Osteoblast (primary cell): ENCODE data around the gene ELMO1. TPM values are rescaled to one million over a fixed set of nuclear protein-coding genes. Genes with fewer than 3 reads are reported as not detected.
A peak's percentile ranks its signal among the peaks of the same experiment; 100 is the strongest.

Source experiments
- DNase-seq: peaks from one replicate; pipeline ENCODE4 v3.0.0; 2011; ENCODE audit warnings: low spot score, mixed read lengths; ENCODE audit not compliant: insufficient read length; ENCODE audit errors: missing footprints
- H2AFZ ChIP-seq: 2 replicates; pipeline ENCODE4 v1.6.0; 2011; ENCODE audit warnings: mild to moderate bottlenecking, low read length
- H3K27ac ChIP-seq: 2 replicates; pipeline ENCODE4 v1.5.1; 2011; ENCODE audit warnings: mild to moderate bottlenecking, low read depth, low read length, moderate library complexity
- H3K27me3 ChIP-seq: 2 replicates; pipeline ENCODE4 v1.6.0; 2012; ENCODE audit warnings: mild to moderate bottlenecking, control low read depth, inconsistent platforms, low read length, moderate library complexity; ENCODE audit not compliant: insufficient read depth
- H3K36me3 ChIP-seq: 2 replicates; pipeline ENCODE4 v1.5.1; 2011; ENCODE audit warnings: mild to moderate bottlenecking, low read length, control low read depth, moderate library complexity; ENCODE audit not compliant: insufficient read depth
- H3K4me1 ChIP-seq: 2 replicates; pipeline ENCODE4 v1.5.1; 2011; ENCODE audit warnings: mild to moderate bottlenecking, low read length, control low read depth, moderate library complexity; ENCODE audit not compliant: insufficient read depth
- H3K4me2 ChIP-seq: 2 replicates; pipeline ENCODE4 v1.6.0; 2011; ENCODE audit warnings: mild to moderate bottlenecking, low read length; ENCODE audit not compliant: insufficient read depth
- H3K4me3 ChIP-seq: fragments of 200-600 bp; sonication (generic); 3 replicates; pipeline ENCODE4 v1.5.1; 2012; ENCODE audit warnings: mild to moderate bottlenecking, low read length, inconsistent platforms; ENCODE audit not compliant: insufficient read depth
- H3K79me2 ChIP-seq: 2 replicates; pipeline ENCODE4 v1.6.0; 2012; ENCODE audit warnings: mild to moderate bottlenecking, low read length, control low read depth, inconsistent platforms; ENCODE audit not compliant: insufficient read depth
- H3K9me3 ChIP-seq: 2 replicates; pipeline ENCODE4 v1.5.1; 2011; ENCODE audit warnings: low read depth, low read length, control low read depth
- H4K20me1 ChIP-seq: 2 replicates; pipeline ENCODE4 v1.6.0; 2012; ENCODE audit warnings: mild to moderate bottlenecking, low read length, control low read depth; ENCODE audit not compliant: insufficient read depth
- CTCF ChIP-seq: IDR thresholded peaks from 2 replicates; pipeline ENCODE4 v1.5.1; 2011; ENCODE audit warnings: mild to moderate bottlenecking, low read depth, low read length, moderate library complexity; ENCODE audit errors: extremely low read depth
- total RNA-seq: library from RNA; depleted of rRNA; stranded (reverse); fragments of >200 nt; gene quantifications from 2 replicates; pipeline ENCODE4 v1.2.3, GENCODE V29; 2012

ELMO1 gene
- total RNA-seq, 1 donor = 2.2 TPM

- Histone ChIP-seq H2AFZ (no peak overlapping the region), H3K36me3 (no peaks in the 10 kb centered on the region), H3K9me3 (no peaks in the 10 kb centered on the region), H4K20me1 (no peaks in the 10 kb centered on the region), H3K79me2 (no peaks in the 10 kb centered on the region), H3K4me3 (no peak overlapping the region), H3K4me1 (no peaks in the 10 kb centered on the region), H3K27me3 (no peaks in the 10 kb centered on the region), H3K27ac (no peak overlapping the region), H3K4me2 (no peak overlapping the region)
- DNase-seq = peak; percentile 18
- TF ChIP-seq CTCF = no peak
Measured at GRCh38 chr7:37039131-37039749, 409.4 kb downstream of the ELMO1 start.

DNA sequence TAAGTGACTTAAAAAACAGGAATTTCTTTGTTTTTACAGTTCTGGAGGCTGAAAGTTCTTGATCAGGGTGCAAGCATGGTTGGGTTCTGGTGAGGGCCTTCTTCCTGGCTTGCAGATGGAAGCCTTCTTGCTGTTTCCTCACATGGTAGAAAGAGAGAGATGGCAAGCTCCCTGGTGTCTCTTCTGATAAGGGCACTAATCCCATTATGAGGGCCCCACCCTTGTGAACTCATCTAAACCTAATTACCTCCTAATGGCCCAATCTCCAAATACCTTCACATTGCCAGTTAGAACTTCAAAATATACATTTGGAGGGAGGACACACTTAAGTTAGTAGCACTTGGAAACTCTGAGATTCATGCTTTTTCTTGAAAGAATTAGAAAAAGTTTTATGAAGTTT, 410.0 kb downstream of the ELMO1 start:
- Histone ChIP-seq H3K79me2 (no peaks in the 10 kb centered on the region), H3K27me3 (no peaks in the 10 kb centered on the region), H3K27ac (no peak overlapping the region), H2AFZ (no peak overlapping the region), H3K4me1 (no peaks in the 10 kb centered on the region), H3K4me2 (no peak overlapping the region), H4K20me1 (no peaks in the 10 kb centered on the region), H3K9me3 (no peaks in the 10 kb centered on the region), H3K4me3 (no peak overlapping the region), H3K36me3 (no peaks in the 10 kb centered on the region)
- TF ChIP-seq CTCF = no peak
- DNase-seq = no peak

DNA sequence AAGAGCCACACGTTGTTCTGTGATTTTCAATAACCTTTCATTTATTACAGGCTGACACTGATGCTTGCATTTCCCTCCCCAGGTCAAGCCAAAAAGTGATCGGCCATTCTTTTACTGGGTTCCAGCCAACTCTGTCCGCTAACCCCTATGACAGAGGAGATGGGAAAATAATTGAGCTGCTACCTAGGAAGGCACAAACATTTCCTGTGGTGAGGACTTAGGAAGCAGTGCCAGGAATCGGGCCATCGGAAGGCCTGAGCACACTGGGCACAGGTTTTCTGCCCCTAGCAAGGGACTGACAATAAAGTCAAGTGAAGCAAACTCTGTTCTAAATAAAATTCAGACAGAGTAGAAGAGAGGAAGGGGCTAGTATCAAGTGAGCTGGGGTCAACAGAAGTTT, 411.4 kb downstream of the ELMO1 start:
- Histone ChIP-seq H3K9me3 (no peaks in the 10 kb centered on the region), H3K27me3 (no peaks in the 10 kb centered on the region), H3K79me2 (no peaks in the 10 kb centered on the region), H3K27ac (no peak overlapping the region), H3K4me2 (no peak overlapping the region), H2AFZ (no peak overlapping the region), H3K4me1 (peaks cover 5% of the 10 kb centered on the region), H3K36me3 (no peaks in the 10 kb centered on the region), H4K20me1 (no peaks in the 10 kb centered on the region), H3K4me3 (no peak overlapping the region)
- no peak for DNase-seq
- no peak for TF ChIP-seq CTCF

- no peak overlapping the region for H3K4me2 ChIP-seq
- H2AFZ ChIP-seq = no peak overlapping the region
- no peaks in the 10 kb centered on the region for H3K9me3 ChIP-seq
- H4K20me1 ChIP-seq = no peaks in the 10 kb centered on the region
- no peaks in the 10 kb centered on the region for H3K27me3 ChIP-seq
- no peaks in the 10 kb centered on the region for H3K36me3 ChIP-seq
- no peaks in the 10 kb centered on the region for H3K79me2 ChIP-seq
- H3K4me3 ChIP-seq = no peak overlapping the region
- TF ChIP-seq CTCF = no peak
- no peak for DNase-seq
- H3K27ac ChIP-seq = no peak overlapping the region
- peaks cover 20% of the 10 kb centered on the region for H3K4me1 ChIP-seq
Measured at GRCh38 chr7:37035631-37036030, 413.0 kb downstream of the ELMO1 start.
